HAP-1 (cell line): Measurements from ENCODE around the gene CENPK.
"Not testable (repeated sequence)": the region's sequence is repeated elsewhere in the genome, so short reads cannot be mapped to it uniquely, and the experiment has no call there.

Source experiments
- DNase-seq, 2 experiments: peaks; one replicate each; pipeline ENCODE4 v3.0.0-alpha.2; 2016 to 2020; ENCODE audit warnings: low spot score in 2 of 2
- H3K27me3 ChIP-seq: fragments of 250-450 bp; sonication (Bioruptor Pico); 2 replicates; pipeline ENCODE4 v1.5.1; 2020; ENCODE audit warnings: low read depth, mild to moderate bottlenecking, moderate library complexity
- H3K36me3 ChIP-seq: fragments of 250-450 bp; sonication (Bioruptor Pico); replicated peaks from 2 replicates; pipeline ENCODE4 v1.5.1; 2020; ENCODE audit warnings: mild to moderate bottlenecking
- H3K4me1 ChIP-seq: fragments of 250-450 bp; sonication (Bioruptor Pico); 2 replicates; pipeline ENCODE4 v1.5.1; 2020; ENCODE audit warnings: mild to moderate bottlenecking
- H3K4me3 ChIP-seq: fragments of 250-450 bp; sonication (Bioruptor Pico); 2 replicates; pipeline ENCODE4 v1.5.1; 2020; ENCODE audit warnings: mild to moderate bottlenecking, moderate library complexity
- H3K9me3 ChIP-seq: fragments of 250-450 bp; sonication (Bioruptor Pico); 2 replicates; pipeline ENCODE4 v1.5.1; 2020; ENCODE audit warnings: mild to moderate bottlenecking, moderate library complexity
- in situ Hi-C: fragments of 300-500 bp; cut with MboI; formaldehyde crosslinking; loops from 3 replicates; pipeline ENCODE4 v1.14.3; 2020; ENCODE audit warnings: low sequenced_read_pairs, inconsistent platforms, mixed read lengths

CENPK gene

DNA sequence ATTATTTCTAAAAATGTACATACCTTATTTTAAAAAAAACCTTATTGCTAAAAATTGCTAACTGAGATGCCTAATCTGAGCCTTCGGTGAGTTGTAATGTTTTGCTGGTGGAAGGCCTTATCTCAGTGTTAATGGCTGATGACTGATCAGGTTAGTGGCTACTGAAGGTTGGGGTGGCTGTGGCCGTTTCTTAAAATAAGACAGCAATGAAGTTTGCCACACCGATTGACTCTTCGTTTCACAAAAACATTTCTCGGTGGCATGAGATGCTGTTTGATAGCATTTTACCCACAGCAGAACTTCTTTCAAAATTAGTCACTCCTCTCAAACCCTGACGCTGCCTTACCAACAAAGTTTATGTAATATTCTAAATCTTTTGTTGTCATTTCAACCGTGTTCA lies 14.7 kb downstream of the CENPK start:
- H3K4me3 ChIP-seq, result no peak overlapping the region
- H3K4me1 ChIP-seq, result no peaks in the 10 kb centered on the region
- no peaks in the 10 kb centered on the region for H3K27me3 ChIP-seq
- H3K36me3 ChIP-seq, result peaks cover 29% of the 10 kb centered on the region
- DNase-seq, result no peak
- in situ Hi-C loops, result no loop called here
- H3K9me3 ChIP-seq, result no peaks in the 10 kb centered on the region

DNA sequence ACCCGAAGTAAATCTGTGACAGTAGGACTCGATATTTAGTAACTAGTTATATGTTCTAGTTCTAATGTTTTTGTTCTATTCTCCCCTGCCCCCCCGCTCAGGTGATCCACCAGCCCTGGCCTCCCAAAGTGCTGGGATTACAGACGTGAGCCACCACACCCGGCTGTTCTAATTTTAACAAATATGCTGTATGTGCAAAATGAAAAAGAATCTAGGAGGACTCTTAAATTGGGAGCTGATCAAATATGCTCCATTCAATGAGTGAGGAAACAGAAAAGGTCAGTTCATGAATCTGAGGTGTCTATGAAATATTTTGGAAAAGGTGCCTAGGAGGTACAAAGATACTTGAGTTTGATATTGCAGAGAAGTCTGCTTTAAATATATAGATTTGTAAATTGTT lies 16.8 kb downstream of the CENPK start:
- Histone ChIP-seq H3K27me3 (no peaks in the 10 kb centered on the region), H3K4me3 (no peak overlapping the region), H3K36me3 (peaks cover 43% of the 10 kb centered on the region), H3K4me1 (no peaks in the 10 kb centered on the region), H3K9me3 (no peaks in the 10 kb centered on the region)
- in situ Hi-C loops, result no loop called here
- no peak for DNase-seq

DNA sequence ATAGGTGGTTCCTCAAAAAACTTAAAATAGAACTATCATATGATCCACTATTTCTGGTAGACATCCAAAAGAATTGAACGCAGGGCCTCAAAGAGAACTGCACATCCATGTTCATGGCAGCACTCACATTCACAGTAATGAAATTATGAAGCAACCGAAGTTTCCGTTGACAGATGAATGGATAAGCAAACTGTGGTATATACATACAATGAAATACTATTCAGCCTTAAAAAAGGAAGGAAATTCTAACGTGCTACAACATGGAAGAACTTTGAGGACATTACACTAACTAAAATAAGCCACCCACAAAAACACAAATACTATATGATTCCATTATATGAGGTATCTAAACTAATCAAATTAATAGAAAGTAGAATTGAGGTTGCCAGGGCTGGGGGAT lies 18.5 kb downstream of the CENPK start:
- no peaks in the 10 kb centered on the region for H3K9me3 ChIP-seq
- in situ Hi-C loops, result no loop called here
- no peaks in the 10 kb centered on the region for H3K4me1 ChIP-seq
- no peaks in the 10 kb centered on the region for H3K27me3 ChIP-seq
- DNase-seq, result no peak
- peaks cover 44% of the 10 kb centered on the region for H3K36me3 ChIP-seq
- no peak overlapping the region for H3K4me3 ChIP-seq

DNA sequence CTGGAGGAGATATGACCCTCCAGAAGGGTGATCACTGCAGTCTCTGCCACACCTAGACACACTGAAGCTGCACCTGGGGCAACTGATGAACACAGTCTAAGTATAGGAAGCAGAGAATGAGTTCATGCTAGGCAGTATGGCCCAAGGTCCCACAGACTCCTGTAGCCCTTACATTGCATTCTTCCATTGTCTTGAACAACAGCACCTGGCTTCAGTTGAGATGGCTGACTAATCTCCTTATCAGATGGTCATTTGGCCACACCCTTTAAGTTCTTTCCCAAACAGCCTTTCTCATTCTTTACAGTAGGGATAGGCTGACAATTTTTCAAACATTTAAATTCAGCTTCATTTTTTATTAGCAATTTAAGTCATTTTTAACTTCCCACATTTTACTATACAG lies 23.1 kb downstream of the CENPK start:
- Histone ChIP-seq H3K9me3 (no peaks in the 10 kb centered on the region), H3K4me3 (no peak overlapping the region), H3K4me1 (no peaks in the 10 kb centered on the region), H3K36me3 (peaks cover 34% of the 10 kb centered on the region), H3K27me3 (no peaks in the 10 kb centered on the region)
- in situ Hi-C loops, result no loop called here
- no peak for DNase-seq

DNA sequence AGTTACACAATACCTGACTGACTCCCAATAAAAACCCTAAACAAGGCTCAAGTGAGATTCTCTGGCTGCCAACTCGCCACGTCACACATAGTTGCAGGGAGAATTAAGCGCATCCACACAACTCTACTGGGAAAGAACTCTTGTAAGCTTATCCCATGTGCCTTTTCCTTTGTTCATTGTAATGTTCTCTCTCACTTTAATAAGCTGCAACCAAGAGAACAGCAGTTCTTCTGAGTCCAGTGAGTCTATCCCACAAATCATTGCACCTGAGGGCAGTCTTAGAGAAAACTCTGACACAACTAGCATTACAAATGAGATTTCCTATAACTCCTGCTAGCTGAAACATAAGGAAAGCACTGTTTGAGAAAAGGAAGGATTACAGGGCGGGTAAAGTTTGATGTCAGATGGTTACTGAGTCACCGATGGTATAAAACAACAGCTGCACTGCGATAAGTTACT lies 27.4 kb downstream of the CENPK start:
- H3K27me3 ChIP-seq, result no peaks in the 10 kb centered on the region
- peaks cover 3% of the 10 kb centered on the region; the same call in 1 of the 2 replicates for H3K4me1 ChIP-seq
- H3K36me3 ChIP-seq, result peaks cover 4% of the 10 kb centered on the region
- in situ Hi-C loops, result no loop called here
- no peak overlapping the region for H3K4me3 ChIP-seq
- no peaks in the 10 kb centered on the region for H3K9me3 ChIP-seq
- no peak for DNase-seq

DNA sequence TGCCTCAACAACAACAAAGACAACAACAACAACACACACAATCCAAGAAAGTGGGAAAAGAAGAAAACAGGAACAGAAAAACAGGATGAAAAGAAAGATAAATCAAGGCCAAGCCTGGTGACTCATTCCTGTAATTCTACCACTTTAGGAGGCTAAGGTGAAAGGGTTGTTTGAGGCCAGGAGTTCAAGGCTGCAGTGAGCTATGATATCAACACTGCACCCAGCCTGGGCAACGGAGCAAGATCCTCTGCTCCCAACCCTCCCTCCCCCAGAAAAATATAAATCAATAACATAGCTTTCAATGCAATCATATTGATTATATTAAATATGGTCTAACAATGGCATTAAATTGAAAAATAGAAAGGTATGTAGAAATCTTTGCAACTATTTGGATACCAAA lies 32.1 kb downstream of the CENPK start:
- Histone ChIP-seq H3K36me3 (no peaks in the 10 kb centered on the region; the same call in 1 of the 2 replicates), H3K27me3 (no peaks in the 10 kb centered on the region), H3K4me1 (peaks cover 8% of the 10 kb centered on the region; the same call in 1 of the 2 replicates), H3K9me3 (no peaks in the 10 kb centered on the region), H3K4me3 (no peak overlapping the region)
- in situ Hi-C loops, result no loop called here
- DNase-seq, result no peak

DNA sequence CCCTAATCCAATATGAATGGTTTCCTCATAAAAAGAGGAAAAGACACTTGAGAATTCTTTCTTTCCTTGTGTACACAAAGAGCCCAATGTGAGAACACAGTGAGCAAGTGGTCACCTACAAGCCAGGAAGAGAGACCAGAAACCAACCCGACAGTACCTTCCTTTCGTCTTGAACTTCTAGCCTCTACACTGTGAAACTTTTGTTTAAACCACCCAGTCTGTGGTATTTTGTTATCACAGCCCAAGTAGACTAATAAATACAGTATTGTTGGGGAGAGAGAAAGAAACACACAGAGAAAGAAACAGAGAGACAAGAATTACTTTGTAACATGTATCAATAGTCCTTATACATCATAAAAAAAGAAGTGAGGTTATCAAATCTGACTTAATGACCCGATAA lies 37.2 kb downstream of the CENPK start:
- peaks cover 1% of the 10 kb centered on the region; the same call in 1 of the 2 replicates for H3K36me3 ChIP-seq
- no peaks in the 10 kb centered on the region for H3K27me3 ChIP-seq
- H3K9me3 ChIP-seq, result no peaks in the 10 kb centered on the region
- no peak overlapping the region for H3K4me3 ChIP-seq
- in situ Hi-C loops, result no loop called here
- DNase-seq, result no peak
- peaks cover 7% of the 10 kb centered on the region; the same call in 1 of the 2 replicates for H3K4me1 ChIP-seq

DNA sequence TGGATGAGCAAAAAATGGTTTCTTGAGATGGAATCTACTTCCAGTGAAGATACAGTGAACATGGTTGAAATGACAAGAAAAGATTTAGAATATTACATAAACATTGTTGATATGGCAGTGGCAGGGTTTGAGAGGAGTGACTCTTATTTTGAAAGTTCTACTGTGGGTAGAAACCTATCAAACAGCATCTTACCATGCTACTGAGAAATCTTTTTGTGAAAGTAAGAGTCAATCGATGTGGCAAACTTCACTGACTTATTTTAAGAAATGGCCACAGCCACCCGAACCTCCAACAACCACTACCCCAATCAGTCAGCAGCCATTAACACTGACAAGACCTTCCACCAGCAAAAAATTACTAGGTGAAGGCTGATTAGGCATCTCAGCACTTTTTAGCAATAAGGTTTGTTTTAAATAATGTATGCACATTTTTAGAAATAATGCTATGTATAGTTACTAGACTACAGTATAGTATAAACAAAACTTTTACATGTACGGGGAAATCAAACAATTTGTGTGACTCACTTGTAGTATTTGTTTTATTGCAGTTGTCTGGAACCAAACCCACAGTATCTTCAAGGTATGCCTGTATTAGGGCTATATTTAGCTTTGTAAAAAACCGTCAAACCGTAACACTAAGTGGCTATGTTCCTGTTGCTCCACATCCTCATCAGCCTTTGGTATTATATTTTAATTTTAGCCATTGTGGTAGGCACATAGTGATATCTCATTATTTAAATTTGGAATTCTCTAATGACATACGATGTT lies 50.6 kb downstream of the CENPK start:
- Histone ChIP-seq H3K27me3 (no peaks in the 10 kb centered on the region), H3K9me3 (no peaks in the 10 kb centered on the region), H3K36me3 (no peaks in the 10 kb centered on the region), H3K4me1 (no peaks in the 10 kb centered on the region), H3K4me3 (no peak overlapping the region)
- no peak for DNase-seq
- in situ Hi-C loops, result no loop called here

DNA sequence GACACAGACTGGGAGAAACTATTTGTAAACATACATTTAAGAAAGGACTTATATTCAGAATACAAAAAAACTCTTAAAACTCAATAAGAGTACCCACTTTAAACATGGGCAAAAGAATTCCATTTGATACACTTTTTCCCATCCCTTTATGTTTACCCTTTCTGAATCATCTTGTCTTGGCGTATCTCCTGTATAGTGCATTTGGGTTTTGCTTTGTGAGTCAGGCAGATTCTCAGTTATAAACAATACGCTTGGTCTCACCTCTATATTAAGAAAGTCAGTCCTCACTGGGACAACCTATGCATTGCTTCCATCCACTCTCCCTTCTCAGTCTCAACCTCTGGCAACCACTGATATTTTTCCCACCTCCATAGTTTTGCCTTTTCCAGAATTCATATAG lies 54.0 kb downstream of the CENPK start:
- no peaks in the 10 kb centered on the region for H3K36me3 ChIP-seq

DNA sequence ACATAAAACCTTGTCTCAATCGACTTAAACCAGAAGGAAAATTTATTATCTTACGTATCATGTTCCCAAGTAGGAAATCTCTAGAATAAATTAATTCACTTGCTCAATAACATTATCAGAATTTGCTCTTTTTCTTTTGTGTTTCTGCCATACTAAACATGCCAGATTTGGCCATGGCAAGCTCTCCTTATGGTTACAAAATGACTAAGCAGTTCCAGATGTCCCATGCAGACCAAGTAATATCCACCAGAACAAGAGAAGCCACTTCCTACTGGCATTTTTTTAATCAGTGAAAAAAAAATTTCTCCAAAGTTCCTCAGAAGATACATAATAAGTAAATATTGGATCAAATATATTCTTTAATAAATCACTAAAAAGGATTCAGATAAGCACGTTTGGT lies 56.0 kb downstream of the CENPK start:
- H3K4me1 ChIP-seq, result no peaks in the 10 kb centered on the region
- no peaks in the 10 kb centered on the region for H3K9me3 ChIP-seq
- H3K27me3 ChIP-seq, result no peaks in the 10 kb centered on the region
- in situ Hi-C loops, result no loop called here
- no peak for DNase-seq
- H3K4me3 ChIP-seq, result no peak overlapping the region
- no peaks in the 10 kb centered on the region for H3K36me3 ChIP-seq

More for the DNA sequence above, 54.0 kb downstream of the CENPK start:
- Histone ChIP-seq H3K9me3 (no peaks in the 10 kb centered on the region), H3K27me3 (no peaks in the 10 kb centered on the region), H3K4me1 (no peaks in the 10 kb centered on the region), H3K4me3 (no peak overlapping the region)
- in situ Hi-C loops, result no loop called here
- DNase-seq, result no peak

DNA sequence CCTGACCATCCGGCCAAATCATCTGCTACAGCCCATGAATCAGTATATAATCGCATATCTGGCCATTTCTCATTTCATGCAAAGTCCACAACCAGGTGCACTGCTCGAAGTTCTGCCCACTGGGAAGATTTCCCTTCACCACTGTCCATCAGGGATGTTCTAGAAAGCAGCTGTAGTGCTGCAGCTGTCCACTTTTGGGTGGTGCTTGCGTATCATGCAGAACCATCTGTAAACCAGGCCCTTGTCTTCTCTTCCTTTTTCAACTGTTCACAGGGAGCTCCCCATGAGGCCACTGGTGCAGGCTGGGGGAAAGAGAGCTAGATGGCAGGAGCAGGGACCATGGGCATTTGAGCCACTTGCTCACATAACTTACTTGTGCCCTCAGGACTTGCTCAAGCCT lies 73.8 kb downstream of the CENPK start:
- no peak for DNase-seq
- no peaks in the 10 kb centered on the region for H3K9me3 ChIP-seq
- no peaks in the 10 kb centered on the region for H3K36me3 ChIP-seq
- H3K27me3 ChIP-seq, result no peaks in the 10 kb centered on the region
- H3K4me1 ChIP-seq, result no peaks in the 10 kb centered on the region
- H3K4me3 ChIP-seq, result no peak overlapping the region
- in situ Hi-C loops, result loop anchor here (10.0 to 25.0 kb wide), 3 partner anchors 402 to 674 kb away; no protein-coding TSS in a partner anchor

DNA sequence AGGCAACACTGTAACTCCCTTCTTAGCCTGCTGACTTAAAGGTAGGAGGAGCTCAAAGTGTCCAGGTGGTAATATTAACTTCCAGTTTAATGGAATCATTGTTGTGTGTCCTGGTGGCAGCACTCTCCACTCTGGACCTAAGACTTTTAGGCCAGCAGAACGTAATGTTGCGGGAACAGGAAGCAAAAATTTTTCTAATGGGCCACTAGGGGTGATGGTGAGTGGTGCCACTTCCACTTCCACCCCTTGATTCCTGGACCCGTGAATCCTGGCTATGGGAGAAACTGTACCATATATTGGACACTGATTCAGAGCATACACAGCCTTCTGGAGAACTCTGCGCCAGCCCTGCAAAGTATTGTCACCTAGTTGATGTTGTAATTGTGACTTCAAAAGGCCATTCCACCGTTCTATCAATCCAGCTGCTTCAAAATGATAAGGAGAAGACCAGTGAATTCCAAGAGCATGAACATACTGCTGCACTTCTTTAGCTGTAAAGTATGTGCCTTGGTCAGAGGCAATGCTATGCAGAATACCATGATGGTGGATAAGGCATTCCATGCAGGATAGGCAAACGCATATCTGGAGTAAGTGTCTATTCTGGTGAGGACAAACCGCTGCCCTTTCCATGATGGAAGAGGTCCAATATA lies 74.8 kb downstream of the CENPK start:
- H3K27me3 ChIP-seq, H3K36me3 ChIP-seq, H3K4me3 ChIP-seq, DNase-seq, H3K9me3 ChIP-seq, H3K4me1 ChIP-seq: not testable (repeated sequence)
- in situ Hi-C loops, result loop anchor here (10.0 to 25.0 kb wide), 3 partner anchors 401 to 673 kb away; no protein-coding TSS in a partner anchor

DNA sequence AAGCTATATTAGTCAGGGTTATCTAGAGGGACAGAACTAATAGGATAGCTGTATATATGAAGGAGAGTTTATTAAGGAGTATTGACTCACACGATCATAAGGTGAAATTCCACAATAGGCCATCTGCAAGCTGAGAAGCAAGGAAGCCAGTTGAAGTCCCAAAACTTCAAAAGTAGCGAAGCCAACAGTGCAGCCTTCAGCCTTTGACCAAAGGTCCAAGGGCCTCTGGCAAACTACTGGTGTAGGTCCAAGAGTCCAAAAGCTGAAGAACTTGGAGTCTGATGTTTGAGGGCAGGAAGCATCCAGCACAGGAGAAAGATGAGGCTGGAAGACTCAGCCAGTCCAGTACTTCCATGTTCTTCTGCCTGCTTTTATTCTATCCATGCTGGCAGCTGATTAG lies 76.2 kb downstream of the CENPK start:
- H3K9me3 ChIP-seq, H3K4me1 ChIP-seq, H3K27me3 ChIP-seq, H3K4me3 ChIP-seq, DNase-seq, H3K36me3 ChIP-seq: not testable (repeated sequence)
- in situ Hi-C loops, result loop anchor here (10.0 to 25.0 kb wide), 3 partner anchors 400 to 672 kb away; no protein-coding TSS in a partner anchor

DNA sequence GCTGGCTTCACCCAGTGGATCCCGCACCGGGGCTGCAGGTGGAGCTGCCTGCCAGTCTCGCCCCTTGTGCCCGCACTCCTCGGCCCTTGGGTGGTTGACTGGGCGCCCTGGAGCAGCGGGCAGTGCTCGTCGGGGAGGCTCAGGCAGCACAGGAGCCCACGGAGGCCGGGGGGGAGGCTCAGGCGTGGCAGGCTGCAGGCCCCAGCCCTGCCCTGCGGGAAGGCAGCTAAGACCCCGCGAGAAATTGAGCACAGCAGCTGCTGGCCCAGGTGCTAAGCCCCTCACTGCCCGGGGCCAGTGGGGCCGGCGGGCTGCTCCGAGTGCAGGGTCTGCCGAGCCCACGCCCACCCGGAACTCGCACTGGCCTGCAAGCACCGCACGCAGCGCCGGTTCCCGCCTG lies 77.6 kb downstream of the CENPK start:
- Histone ChIP-seq H3K4me3 (no peak overlapping the region), H3K36me3 (no peaks in the 10 kb centered on the region), H3K4me1 (peaks cover 11% of the 10 kb centered on the region), H3K27me3 (no peaks in the 10 kb centered on the region), H3K9me3 (no peaks in the 10 kb centered on the region)
- in situ Hi-C loops, result loop anchor here (10.0 to 25.0 kb wide), 3 partner anchors 398 to 671 kb away; no protein-coding TSS in a partner anchor
- no peak for DNase-seq
